Measurements from ENCODE around the gene SSBP3.
A peak's percentile ranks its signal among the peaks of the same experiment; 100 is the strongest.

SSBP3 gene

DNA sequence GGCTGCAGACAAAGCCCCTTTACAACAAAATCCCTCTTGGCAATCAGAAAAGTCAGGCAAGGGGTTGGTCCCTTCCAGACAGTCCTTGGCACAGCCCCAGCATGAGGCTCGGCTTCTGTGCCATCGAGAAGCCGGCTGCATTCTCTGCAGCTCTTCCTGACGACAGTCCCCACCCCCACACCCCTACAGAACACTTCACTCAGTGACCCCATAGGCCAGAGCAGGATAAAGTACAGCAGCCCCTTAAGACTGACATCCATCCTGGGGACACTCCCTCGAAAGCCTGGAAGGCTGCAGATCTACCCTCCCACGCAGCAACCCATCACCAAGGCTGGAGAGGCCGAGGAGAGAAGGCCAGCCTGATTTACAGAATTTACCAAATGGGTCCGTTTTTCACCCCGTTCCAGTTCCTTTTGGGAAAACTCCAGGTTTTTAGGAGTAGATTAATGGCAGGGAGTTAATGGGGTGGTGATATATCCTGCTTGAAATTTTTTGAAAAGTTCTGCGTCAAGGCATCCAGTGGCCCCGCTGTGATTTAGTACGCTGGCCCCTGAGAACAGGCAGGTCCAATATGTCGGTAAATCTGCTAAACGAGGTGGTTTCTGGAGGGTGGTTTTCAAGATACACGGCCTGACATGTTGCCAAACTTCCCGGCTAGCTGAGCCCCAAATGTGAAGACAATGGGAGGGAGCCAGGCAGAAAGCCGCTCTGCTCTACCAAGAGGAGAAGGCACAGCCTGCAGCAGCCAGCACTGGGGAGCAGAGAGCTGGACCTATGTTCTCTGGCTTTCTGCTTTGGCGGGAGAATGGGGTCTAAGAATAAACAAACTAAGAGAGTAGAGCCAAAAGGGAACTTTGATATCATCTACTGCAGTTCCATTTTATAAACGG, 81.7 kb downstream of the SSBP3 start:
- peaks cover 73% of the 10 kb centered on the region for H3K4me1 ChIP-seq (ENCODE audit: control insufficient read depth, low read depth, low read length)
- H3K4me3 ChIP-seq (ENCODE audit: low read length), result no peak overlapping the region
- no peak overlapping the region for H3K27ac ChIP-seq (ENCODE audit: low read length)
- H3K27me3 ChIP-seq (ENCODE audit: control insufficient read depth, insufficient read depth, low read length), result no peaks in the 10 kb centered on the region
- no peak overlapping the region for H3K9ac ChIP-seq (ENCODE audit: low read length)
- H3K36me3 ChIP-seq (ENCODE audit: control insufficient read depth, low read depth, low read length), result no peaks in the 10 kb centered on the region
- no peaks in the 10 kb centered on the region for H3K9me3 ChIP-seq (ENCODE audit: control insufficient read depth, low read depth, low read length)

GRCh38 chr1:54323921-54324250, 82.3 kb downstream of the SSBP3 start:
- Histone ChIP-seq H3K9me3 (ENCODE audit: control insufficient read depth, low read depth, low read length) (no peaks in the 10 kb centered on the region), H3K4me3 (ENCODE audit: low read length) (no peak overlapping the region), H3K9ac (ENCODE audit: low read length) (no peak overlapping the region), H3K27ac (ENCODE audit: low read length) (no peak overlapping the region), H3K36me3 (ENCODE audit: control insufficient read depth, low read depth, low read length) (no peaks in the 10 kb centered on the region), H3K4me1 (ENCODE audit: control insufficient read depth, low read depth, low read length) (peaks cover 71% of the 10 kb centered on the region), H3K27me3 (ENCODE audit: control insufficient read depth, insufficient read depth, low read length) (no peaks in the 10 kb centered on the region)

DNA sequence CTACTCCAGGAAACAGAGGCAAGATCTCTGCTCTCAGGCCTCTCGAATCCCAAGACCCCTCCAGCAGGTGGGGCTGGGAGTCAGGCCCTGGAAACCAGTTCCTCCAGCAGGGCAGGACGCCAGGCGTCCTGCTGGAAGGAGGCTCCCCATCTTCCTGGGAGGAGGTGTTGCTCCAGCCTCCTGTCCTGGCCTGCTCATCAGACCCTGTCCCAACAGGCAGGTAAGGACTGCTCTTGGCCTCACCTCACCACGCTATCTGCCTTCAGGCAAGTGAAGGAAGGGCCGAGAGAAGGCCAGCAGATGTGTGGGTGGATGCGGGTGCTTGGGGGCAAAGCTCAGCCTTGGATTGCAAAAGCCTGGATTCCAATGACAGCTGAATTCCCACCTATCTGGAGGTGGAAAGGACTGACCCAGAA, 82.9 kb downstream of the SSBP3 start:
- Histone ChIP-seq H3K36me3 (ENCODE audit: control insufficient read depth, low read depth, low read length) (no peaks in the 10 kb centered on the region), H3K9me3 (ENCODE audit: control insufficient read depth, low read depth, low read length) (no peaks in the 10 kb centered on the region), H3K4me1 (ENCODE audit: control insufficient read depth, low read depth, low read length) (peaks cover 65% of the 10 kb centered on the region), H3K27me3 (ENCODE audit: control insufficient read depth, insufficient read depth, low read length) (no peaks in the 10 kb centered on the region), H3K9ac (ENCODE audit: low read length) (no peak overlapping the region), H3K27ac (ENCODE audit: low read length) (no peak overlapping the region), H3K4me3 (ENCODE audit: low read length) (no peak overlapping the region)

- Histone ChIP-seq H3K4me1 (ENCODE audit: control insufficient read depth, low read depth, low read length) (peaks cover 34% of the 10 kb centered on the region), H3K9me3 (ENCODE audit: control insufficient read depth, low read depth, low read length) (no peaks in the 10 kb centered on the region), H3K27me3 (ENCODE audit: control insufficient read depth, insufficient read depth, low read length) (no peaks in the 10 kb centered on the region), H3K9ac (ENCODE audit: low read length) (no peak overlapping the region), H3K27ac (ENCODE audit: low read length) (no peak overlapping the region), H3K4me3 (ENCODE audit: low read length) (no peak overlapping the region), H3K36me3 (ENCODE audit: control insufficient read depth, low read depth, low read length) (no peaks in the 10 kb centered on the region)
These were observed 87.9 kb downstream of the SSBP3 start for GRCh38 chr1:54318246-54318814.

DNA sequence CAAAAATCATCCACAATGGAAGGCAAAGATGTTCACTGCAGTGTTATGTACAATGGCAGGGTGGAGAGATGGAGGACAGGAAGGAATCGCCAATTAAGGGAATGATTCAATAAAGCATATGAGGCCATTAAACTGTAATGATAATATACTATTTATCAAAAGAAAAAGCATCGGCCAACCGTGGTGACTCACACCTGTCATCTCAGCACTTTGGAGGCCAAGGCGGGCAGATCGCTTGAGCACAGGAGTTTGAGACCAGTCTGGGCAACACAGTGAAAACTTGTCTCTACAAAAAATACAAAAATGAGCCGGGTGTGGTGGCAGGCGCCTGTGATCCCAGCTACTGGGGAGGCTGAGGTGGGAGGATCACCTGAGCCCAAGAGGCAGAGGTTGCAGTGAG, 89.1 kb downstream of the SSBP3 start:
- Histone ChIP-seq H3K9me3 (ENCODE audit: control insufficient read depth, low read depth, low read length) (no peaks in the 10 kb centered on the region), H3K27ac (ENCODE audit: low read length) (no peak overlapping the region), H3K4me1 (ENCODE audit: control insufficient read depth, low read depth, low read length) (peaks cover 35% of the 10 kb centered on the region), H3K9ac (ENCODE audit: low read length) (no peak overlapping the region), H3K36me3 (ENCODE audit: control insufficient read depth, low read depth, low read length) (no peaks in the 10 kb centered on the region), H3K4me3 (ENCODE audit: low read length) (no peak overlapping the region), H3K27me3 (ENCODE audit: control insufficient read depth, insufficient read depth, low read length) (no peaks in the 10 kb centered on the region)

DNA sequence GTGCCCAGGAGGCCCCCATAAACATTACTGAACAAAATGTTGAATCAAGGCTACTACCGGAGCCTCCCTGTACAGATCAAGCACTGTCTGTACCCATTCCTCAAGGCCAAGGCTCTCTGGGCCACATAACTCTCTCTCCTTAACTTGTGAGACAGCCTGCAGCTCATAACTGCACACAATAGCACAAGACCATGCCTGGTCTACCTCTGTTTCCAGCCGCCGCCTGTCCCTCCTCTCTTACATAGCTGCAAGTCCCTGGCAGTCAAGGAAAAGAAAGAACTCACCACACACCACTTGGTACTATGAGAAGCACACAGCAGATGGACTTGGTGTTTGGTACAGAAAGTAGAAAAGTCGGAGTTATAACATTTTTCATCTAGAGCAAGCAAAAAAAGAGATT, 91.1 kb downstream of the SSBP3 start:
- Histone ChIP-seq H3K9me3 (ENCODE audit: control insufficient read depth, low read depth, low read length) (no peaks in the 10 kb centered on the region), H3K4me3 (ENCODE audit: low read length) (no peak overlapping the region), H3K4me1 (ENCODE audit: control insufficient read depth, low read depth, low read length) (peaks cover 51% of the 10 kb centered on the region), H3K36me3 (ENCODE audit: control insufficient read depth, low read depth, low read length) (no peaks in the 10 kb centered on the region), H3K27me3 (ENCODE audit: control insufficient read depth, insufficient read depth, low read length) (no peaks in the 10 kb centered on the region), H3K9ac (ENCODE audit: low read length) (no peak overlapping the region), H3K27ac (ENCODE audit: low read length) (no peak overlapping the region)

GRCh38 chr1:54314696-54315095, 91.5 kb downstream of the SSBP3 start:
- Histone ChIP-seq H3K9ac (ENCODE audit: low read length) (no peak overlapping the region), H3K27ac (ENCODE audit: low read length) (no peak overlapping the region), H3K27me3 (ENCODE audit: control insufficient read depth, insufficient read depth, low read length) (no peaks in the 10 kb centered on the region), H3K4me3 (ENCODE audit: low read length) (no peak overlapping the region), H3K36me3 (ENCODE audit: control insufficient read depth, low read depth, low read length) (no peaks in the 10 kb centered on the region), H3K9me3 (ENCODE audit: control insufficient read depth, low read depth, low read length) (no peaks in the 10 kb centered on the region), H3K4me1 (ENCODE audit: control insufficient read depth, low read depth, low read length) (peaks cover 55% of the 10 kb centered on the region)

GRCh38 chr1:54312796-54313316, 93.3 kb downstream of the SSBP3 start:
- no peak overlapping the region for H3K4me3 ChIP-seq (ENCODE audit: low read length)
- H3K27ac ChIP-seq (ENCODE audit: low read length), result peak overlapping the region; percentile 13
- no peak overlapping the region for H3K9ac ChIP-seq (ENCODE audit: low read length)
- no peaks in the 10 kb centered on the region for H3K27me3 ChIP-seq (ENCODE audit: control insufficient read depth, insufficient read depth, low read length)
- H3K36me3 ChIP-seq (ENCODE audit: control insufficient read depth, low read depth, low read length), result no peaks in the 10 kb centered on the region
- H3K4me1 ChIP-seq (ENCODE audit: control insufficient read depth, low read depth, low read length), result peaks cover 62% of the 10 kb centered on the region
- no peaks in the 10 kb centered on the region for H3K9me3 ChIP-seq (ENCODE audit: control insufficient read depth, low read depth, low read length)

DNA sequence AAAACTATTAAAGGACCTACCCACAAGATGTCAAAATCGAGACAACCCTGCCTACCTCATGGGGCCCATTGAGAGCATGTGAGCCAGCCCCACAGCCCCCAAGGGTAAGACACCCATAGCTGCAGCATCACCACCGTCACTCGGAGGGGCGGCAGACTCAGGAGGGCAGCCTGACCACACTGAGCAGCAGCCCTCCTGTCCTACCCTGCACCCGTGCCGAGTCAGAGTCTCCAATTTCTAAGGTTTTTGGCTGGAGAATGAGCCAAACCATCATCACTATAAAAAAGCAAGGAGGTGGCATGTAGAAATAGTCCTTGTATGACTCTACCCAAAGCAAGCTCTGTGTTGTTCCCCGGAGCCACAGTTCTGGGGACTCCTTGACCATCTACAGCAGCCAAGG, 94.7 kb downstream of the SSBP3 start:
- no peak overlapping the region for H3K27ac ChIP-seq (ENCODE audit: low read length)

GRCh38 chr1:54310439-54311328, 95.5 kb downstream of the SSBP3 start:
- H3K4me3 ChIP-seq (ENCODE audit: low read length), result peak overlapping the region; percentile 44
- H3K27me3 ChIP-seq (ENCODE audit: control insufficient read depth, insufficient read depth, low read length), result no peaks in the 10 kb centered on the region
- H3K36me3 ChIP-seq (ENCODE audit: control insufficient read depth, low read depth, low read length), result no peaks in the 10 kb centered on the region
- no peaks in the 10 kb centered on the region for H3K9me3 ChIP-seq (ENCODE audit: control insufficient read depth, low read depth, low read length)
- H3K4me1 ChIP-seq (ENCODE audit: control insufficient read depth, low read depth, low read length), result peaks cover 69% of the 10 kb centered on the region
- H3K27ac ChIP-seq (ENCODE audit: low read length), result peak overlapping the region; percentile 92
- peak overlapping the region; percentile 56 for H3K9ac ChIP-seq (ENCODE audit: low read length)

More for the DNA sequence above, 94.7 kb downstream of the SSBP3 start:
- Histone ChIP-seq H3K4me3 (ENCODE audit: low read length) (no peak overlapping the region), H3K27me3 (ENCODE audit: control insufficient read depth, insufficient read depth, low read length) (no peaks in the 10 kb centered on the region), H3K4me1 (ENCODE audit: control insufficient read depth, low read depth, low read length) (peaks cover 69% of the 10 kb centered on the region), H3K36me3 (ENCODE audit: control insufficient read depth, low read depth, low read length) (no peaks in the 10 kb centered on the region), H3K9ac (ENCODE audit: low read length) (no peak overlapping the region), H3K9me3 (ENCODE audit: control insufficient read depth, low read depth, low read length) (no peaks in the 10 kb centered on the region)

DNA sequence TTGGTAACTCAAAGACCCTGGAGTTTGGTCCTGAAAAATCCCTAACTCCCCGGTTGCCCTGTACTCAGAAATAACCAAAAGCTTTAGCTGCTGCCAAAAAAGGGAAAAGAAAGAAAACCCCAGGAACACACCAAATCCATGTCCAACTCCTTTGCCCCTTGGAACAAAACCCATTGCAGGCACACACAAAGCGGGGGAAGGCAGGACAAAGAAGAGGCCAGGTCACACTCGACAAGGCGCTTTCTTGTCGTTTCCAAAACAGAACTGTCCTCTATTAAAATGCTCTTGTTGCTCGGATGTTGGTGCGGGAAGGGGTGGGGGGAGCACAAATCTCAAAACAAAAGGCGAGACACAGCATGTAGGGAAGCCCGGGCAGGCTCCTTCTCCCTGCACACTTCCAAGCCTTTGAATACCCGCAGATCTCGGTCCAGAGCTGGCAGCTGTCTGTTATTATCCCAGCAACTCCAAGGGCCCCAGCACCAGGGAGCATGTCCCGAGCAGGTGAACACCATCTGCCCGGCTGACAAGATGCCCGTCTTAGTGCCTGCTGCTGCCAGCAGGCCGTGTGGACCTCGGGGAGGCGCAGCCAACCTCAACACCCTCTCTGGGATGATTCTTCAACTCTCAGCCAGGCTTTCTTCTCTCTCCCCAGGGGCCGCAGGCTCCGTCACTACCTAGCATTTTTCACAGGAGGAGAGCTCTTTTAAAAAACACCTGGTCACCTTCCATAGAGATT, 96.4 kb downstream of the SSBP3 start:
- Histone ChIP-seq H3K9ac (ENCODE audit: low read length) (peak overlapping the region; percentile 56), H3K4me3 (ENCODE audit: low read length) (peak overlapping the region; percentile 44), H3K4me1 (ENCODE audit: control insufficient read depth, low read depth, low read length) (peaks cover 68% of the 10 kb centered on the region)

More for the DNA sequence above, 96.4 kb downstream of the SSBP3 start:
- no peaks in the 10 kb centered on the region for H3K27me3 ChIP-seq (ENCODE audit: control insufficient read depth, insufficient read depth, low read length)
- H3K36me3 ChIP-seq (ENCODE audit: control insufficient read depth, low read depth, low read length), result no peaks in the 10 kb centered on the region
- H3K27ac ChIP-seq (ENCODE audit: low read length), result peak overlapping the region; percentile 92
- H3K9me3 ChIP-seq (ENCODE audit: control insufficient read depth, low read depth, low read length), result no peaks in the 10 kb centered on the region
